Aorta (tissue), 5 donors: ENCODE data around the gene ATP8B2. TPM values are rescaled to one million over a fixed set of nuclear protein-coding genes. Genes with fewer than 3 reads are reported as not detected.
A peak's percentile ranks its signal among the peaks of the same experiment; 100 is the strongest.
"Not testable (repeated sequence)": the region's sequence is repeated elsewhere in the genome, so short reads cannot be mapped to it uniquely, and the experiment has no call there.

ENCODE experiments used
- ATAC-seq: fragments of 200-7000 bp; cut with Tn5 transposase; one replicate; pipeline ENCODE4 v1.9.1; 2022; ENCODE audit warnings: moderate library complexity; ENCODE audit not compliant: low FRiP score
- DNase-seq, 2 donors: peaks; one replicate each; pipeline ENCODE4 v3.0.0-alpha.2; 2020
- H3K27ac ChIP-seq, 2 donors: one replicate each; pipeline ENCODE4 v1.5.1; 2013; ENCODE audit warnings: low read length in 2 of 2, mild to moderate bottlenecking in 2 of 2, moderate library complexity in 2 of 2, control low read depth in 1 of 2, inconsistent platforms in 1 of 2, low read depth in 1 of 2
- H3K27me3 ChIP-seq, 2 donors: one replicate each; pipeline ENCODE4 v1.6.1; 2013; ENCODE audit warnings: control low read depth in 1 of 2, low read length in 1 of 2, mild to moderate bottlenecking in 1 of 2, moderate library complexity in 1 of 2; ENCODE audit not compliant: insufficient read depth in 2 of 2, control insufficient read depth in 1 of 2
- H3K36me3 ChIP-seq, 2 donors: one replicate each; pipeline ENCODE4 v1.6.1; 2013; ENCODE audit warnings: control low read depth in 1 of 2, low read length in 1 of 2, mild to moderate bottlenecking in 1 of 2; ENCODE audit not compliant: insufficient read depth in 2 of 2, control insufficient read depth in 1 of 2
- H3K4me1 ChIP-seq, 2 donors: one replicate each; pipeline ENCODE4 v1.6.1; 2013; ENCODE audit warnings: low read length in 2 of 2, control low read depth in 1 of 2, mild to moderate bottlenecking in 1 of 2, moderate library complexity in 1 of 2; ENCODE audit not compliant: insufficient read depth in 2 of 2, control insufficient read depth in 1 of 2
- H3K4me3 ChIP-seq, 2 donors: one replicate each; pipeline ENCODE4 v1.5.1; 2013; ENCODE audit warnings: low read length in 2 of 2, control low read depth in 1 of 2, mild to moderate bottlenecking in 1 of 2
- H3K9me3 ChIP-seq: one replicate; pipeline ENCODE4 v1.6.1; 2013; ENCODE audit warnings: mild to moderate bottlenecking, low read length; ENCODE audit not compliant: control insufficient read depth
- WGBS, 2 donors: extraction: QIAGEN DNeasy Blood & Tissue Kit; methylation state at CpG; one replicate each; pipeline ENCODE4 v1.1.7; 2013; 5-methylcytosine and 5-hydroxymethylcytosine counted together
- intact Hi-C, 2 donors: fragments of 100-400 bp; cut with DNase I; formaldehyde crosslinking; loops; one replicate each; pipeline versions ENCODE4 v1.14.2 to v1.15.0; 2022
- long read RNA-seq, 2 donors: library from polyadenylated mRNA; unstranded; transcript quantifications; one replicate each; pipeline ENCODE4 v2.0.0, GENCODE V29; 2020 to 2021
- polyA plus RNA-seq, 2 donors: library from polyadenylated mRNA; stranded (reverse); fragments of 200-250 nt; gene quantifications; one replicate each; pipeline ENCODE4 v1.2.3, GENCODE V29; 2013
- total RNA-seq, 2 donors: library from RNA; stranded (reverse); fragmentation: NEBNext Ultra II Directional; extraction: Animal tissue kit (Norgen Biotek cat#: 25700); gene quantifications; one replicate each; pipeline ENCODE4 v1.2.1, GENCODE V29; 2021
- donor health status: healthy with polysubstance abuse.
- donor health status: Bipolar disorder and iron deficiency.
- donor health status: DM: no; HTN: no; CAD: no.
- donor health status: DM: no; HTN: no; CAD: no.
- donor health status: DM: yes; HTN: yes; CAD: no.

ATP8B2 gene
- total RNA-seq (100 to 1,000 TPM; 122 to 176 TPM), polyA plus RNA-seq (10 to 100 TPM; 28.8 to 54.9 TPM)
- long read RNA-seq, donor 1, partial matches to known transcripts, result 18 of 24 reads
- long read RNA-seq, donor 1, other reads (novel, unspliced or antisense), result 6 of 24 reads
- long read RNA-seq, donor 2, partial matches to known transcripts, result 11 of 25 reads
- long read RNA-seq, donor 2, other reads (novel, unspliced or antisense), result 13 of 25 reads

- ATAC-seq, result peak; percentile 82
- intact Hi-C loops, result loop anchor here in 1 of 2 donors (2.0 to 5.0 kb wide), 3 partner anchors 48 to 142 kb away; partner anchors contain the start of gene IL6R
- peaks cover 0 to 7% of the 10 kb centered on the region in 2 donors for H3K4me1 ChIP-seq
Measured at GRCh38 chr1:154324669-154325582, at the start of gene ATP8B2. TSS of gene ATP8B2 (plus strand) at chr1:154325525. CDS start at chr1:154328142, 2,617 bp downstream.

GRCh38 chr1:154276797-154277196 lies 48.5 kb upstream of the ATP8B2 start:
- ATAC-seq (no peak), DNase-seq (no peak)
- Histone ChIP-seq H3K27ac (no peak overlapping the region), H3K9me3 (no peaks in the 10 kb centered on the region), H3K4me3 (no peak overlapping the region), H3K27me3 (no peaks in the 10 kb centered on the region), H3K4me1 (no peaks in the 10 kb centered on the region), H3K36me3 (peaks cover 0 to 4% of the 10 kb centered on the region in 2 donors)
- intact Hi-C loops, result loop anchor here in 1 of 2 donors (5.0 kb wide), 1 partner anchor 46 kb away; the partner anchor contains the start of gene AQP10
- 90 to 93% methylated on average over 7 of the region's 7 CpGs for WGBS, 2 donors

More at GRCh38 chr1:154324669-154325582, at the start of gene ATP8B2:
- DNase-seq, result peak; percentile 84 to 93
- Histone ChIP-seq H3K27ac (peak within 1 kb of the TSS; percentile 81 to 95), H3K27me3 (no peaks in the 10 kb centered on the region), H3K9me3 (no peaks in the 10 kb centered on the region), H3K4me3 (peak within 1 kb of the TSS; percentile 90 to 91), H3K36me3 (no peaks in the 10 kb centered on the region)
- 1 to 2% methylated on average over 51 to 56 of the region's 56 CpGs for WGBS, 2 donors

GRCh38 chr1:154287591-154287990 lies 37.7 kb upstream of the ATP8B2 start:
- H3K9me3 ChIP-seq, H3K4me3 ChIP-seq, H3K4me1 ChIP-seq, intact Hi-C loops, ATAC-seq, H3K27me3 ChIP-seq, H3K27ac ChIP-seq, DNase-seq, H3K36me3 ChIP-seq: not testable (repeated sequence)
- WGBS, 2 donors, result 89 to 90% methylated on average over 13 to 28 of the region's 30 CpGs

GRCh38 chr1:154288661-154289060 lies 36.7 kb upstream of the ATP8B2 start:
- Histone ChIP-seq H3K9me3 (no peaks in the 10 kb centered on the region), H3K27ac (no peak overlapping the region), H3K4me3 (no peak overlapping the region), H3K27me3 (no peaks in the 10 kb centered on the region), H3K36me3 (no peaks in the 10 kb centered on the region), H3K4me1 (no peaks in the 10 kb centered on the region)
- WGBS, 2 donors, result 47 to 57% methylated on average over 3 of the region's 3 CpGs
- no peak for DNase-seq
- ATAC-seq, result no peak
- intact Hi-C loops, result no loop called here

- Histone ChIP-seq H3K4me3 (no peak overlapping the region), H3K4me1 (no peaks in the 10 kb centered on the region), H3K36me3 (no peaks in the 10 kb centered on the region), H3K27ac (no peak overlapping the region), H3K27me3 (no peaks in the 10 kb centered on the region), H3K9me3 (peaks cover 2% of the 10 kb centered on the region)
- ATAC-seq (no peak), DNase-seq (no peak)
- 74 to 80% methylated on average over 1 of the region's 1 CpG for WGBS, 2 donors
- intact Hi-C loops, result no loop called here
Measured at GRCh38 chr1:154290921-154291320, 34.4 kb upstream of the ATP8B2 start.

- Histone ChIP-seq H3K36me3 (no peaks in the 10 kb centered on the region), H3K27ac (no peak overlapping the region), H3K4me3 (no peak overlapping the region), H3K9me3 (peaks cover 2% of the 10 kb centered on the region), H3K4me1 (no peaks in the 10 kb centered on the region), H3K27me3 (no peaks in the 10 kb centered on the region)
- intact Hi-C loops, result no loop called here
- ATAC-seq (no peak), DNase-seq (no peak)
- 80 to 81% methylated on average over 8 of the region's 8 CpGs for WGBS, 2 donors
Measured at GRCh38 chr1:154295408-154296235, 29.7 kb upstream of the ATP8B2 start.

GRCh38 chr1:154301582-154301981 lies 23.7 kb upstream of the ATP8B2 start:
- Histone ChIP-seq H3K4me3 (no peak overlapping the region), H3K4me1 (no peaks in the 10 kb centered on the region), H3K9me3 (no peaks in the 10 kb centered on the region), H3K27ac (no peak overlapping the region), H3K27me3 (no peaks in the 10 kb centered on the region), H3K36me3 (no peaks in the 10 kb centered on the region)
- ATAC-seq (no peak), DNase-seq (no peak)
- intact Hi-C loops, result no loop called here
- 79 to 88% methylated on average over 1 of the region's 1 CpG for WGBS, 2 donors

GRCh38 chr1:154304664-154305337 lies 20.5 kb upstream of the ATP8B2 start:
- WGBS, 2 donors, result 71 to 80% methylated on average over 9 of the region's 9 CpGs
- DNase-seq, result no peak
- no peak for ATAC-seq
- Histone ChIP-seq H3K36me3 (no peaks in the 10 kb centered on the region), H3K27me3 (no peaks in the 10 kb centered on the region), H3K27ac (no peak overlapping the region), H3K4me3 (no peak overlapping the region), H3K9me3 (no peaks in the 10 kb centered on the region), H3K4me1 (no peaks in the 10 kb centered on the region)
- intact Hi-C loops, result no loop called here
